IMR-90 (cell line): ENCODE results near the gene NBPF1. TPM values are rescaled to one million over a fixed set of nuclear protein-coding genes. Genes with fewer than 3 reads are reported as not detected.

Source experiments
- ATAC-seq: fragments of 200-7000 bp; cut with Tn5 transposase; 2 replicates; pipeline ENCODE4 v1.9.1; 2020; ENCODE audit warnings: low read depth, mild to moderate bottlenecking, moderate library complexity
- BruUV-seq: library from RNA; stranded (reverse); fragments of 400-500 nt; replicated peaks from 2 replicates; lab custom pipeline; 2021; lab: Mats Ljungman, UMichigan
- CTCF ChIA-PET: fragments of 300-600 bp; formaldehyde crosslinking; extraction: SDS; loops from one replicate; lab custom pipeline; 2021; ENCODE audit warnings: antibody characterized with exemption; lab: Yijun Ruan, JAX
- POLR2A ChIA-PET: fragments of 300-600 bp; sonication (Branson Sonifier 250); formaldehyde crosslinking; loops from one replicate; lab custom pipeline; 2022; ENCODE audit warnings: antibody characterized with exemption; ENCODE audit not compliant: unreplicated experiment; lab: Charles Lee
- DNase-seq: peaks from one replicate; pipeline ENCODE4 v3.0.0; 2013
- H2AFZ ChIP-seq: replicated peaks from 2 replicates; pipeline ENCODE3; 2013; ENCODE audit warnings: low read length, mild to moderate bottlenecking; ENCODE audit not compliant: poor library complexity
- H2AK5ac ChIP-seq: 2 replicates; pipeline ENCODE4 v1.6.1; 2013; ENCODE audit warnings: low read depth, low read length, inconsistent platforms
- H2AK9ac ChIP-seq: replicated peaks from 2 replicates; pipeline ENCODE3; 2013; ENCODE audit warnings: mild to moderate bottlenecking, low read depth, low read length, moderate library complexity; ENCODE audit not compliant: poor library complexity
- H2BK120ac ChIP-seq: 2 replicates; pipeline ENCODE4 v1.6.1; 2013; ENCODE audit warnings: low read depth, low read length, inconsistent platforms
- H2BK15ac ChIP-seq: 3 replicates; pipeline ENCODE4 v1.6.1; 2013; ENCODE audit warnings: low read depth, low read length, inconsistent platforms
- H2BK20ac ChIP-seq: 2 replicates; pipeline ENCODE4 v1.6.1; 2013; ENCODE audit warnings: low read depth, mild to moderate bottlenecking, inconsistent platforms, low read length, moderate library complexity
- H2BK5ac ChIP-seq: 2 replicates; pipeline ENCODE4 v1.6.1; 2013; ENCODE audit warnings: mild to moderate bottlenecking, low read depth, low read length, inconsistent platforms; ENCODE audit not compliant: poor library complexity, severe bottlenecking
- H3K14ac ChIP-seq: replicated peaks from 2 replicates; pipeline ENCODE4 v1.6.1; 2013; ENCODE audit warnings: low read depth, low read length, inconsistent platforms
- H3K18ac ChIP-seq: 2 replicates; pipeline ENCODE4 v1.6.1; 2013; ENCODE audit warnings: low read depth, low read length, control low read depth
- H3K23ac ChIP-seq: 2 replicates; pipeline ENCODE4 v1.6.1; 2013; ENCODE audit warnings: low read depth, low read length, inconsistent platforms
- H3K27ac ChIP-seq: 2 replicates; pipeline ENCODE4 v1.5.1; 2013; ENCODE audit warnings: mild to moderate bottlenecking, control low read depth, low read length; ENCODE audit not compliant: insufficient read depth
- H3K27me3 ChIP-seq: 2 replicates; pipeline ENCODE4 v1.6.1; 2013; ENCODE audit warnings: low read length; ENCODE audit not compliant: control insufficient read depth, insufficient read depth
- H3K36me3 ChIP-seq: 2 replicates; pipeline ENCODE4 v1.6.1; 2013; ENCODE audit warnings: low read length, mixed read lengths; ENCODE audit not compliant: control insufficient read depth, insufficient read depth
- H3K4ac ChIP-seq: 2 replicates; pipeline ENCODE4 v1.6.1; 2013; ENCODE audit warnings: low read depth, low read length, inconsistent platforms
- H3K4me1 ChIP-seq: 2 replicates; pipeline ENCODE4 v1.6.1; 2013; ENCODE audit warnings: low read length, mixed read lengths; ENCODE audit not compliant: control insufficient read depth, insufficient read depth
- H3K4me2 ChIP-seq: 2 replicates; pipeline ENCODE4 v1.6.1; 2013; ENCODE audit warnings: low read depth, mild to moderate bottlenecking, control low read depth, low read length, moderate library complexity
- H3K4me3 ChIP-seq: 2 replicates; pipeline ENCODE4 v1.5.1; 2013; ENCODE audit warnings: low read depth, mild to moderate bottlenecking, control low read depth, low read length, moderate library complexity; ENCODE audit not compliant: insufficient read depth
- H3K56ac ChIP-seq: 2 replicates; pipeline ENCODE4 v1.6.1; 2013; ENCODE audit warnings: low read length, inconsistent platforms; ENCODE audit not compliant: insufficient read depth; ENCODE audit errors: extremely low read depth
- H3K79me1 ChIP-seq, 2 experiments: 2 replicates each; pipeline ENCODE4 v1.6.1; 2013; ENCODE audit warnings: low read length in 2 of 2, inconsistent platforms in 1 of 2, low read depth in 1 of 2
- H3K9ac ChIP-seq: 2 replicates; pipeline ENCODE4 v1.6.1; 2013; ENCODE audit warnings: low read depth, low read length, control low read depth
- H3K9me1 ChIP-seq: 2 replicates; pipeline ENCODE4 v1.6.1; 2013; ENCODE audit warnings: low read length, inconsistent platforms; ENCODE audit not compliant: insufficient read depth
- H3K9me3 ChIP-seq: 2 replicates; pipeline ENCODE4 v1.6.1; 2013; ENCODE audit warnings: low read length; ENCODE audit not compliant: control insufficient read depth, insufficient read depth
- H4K20me1 ChIP-seq: 2 replicates; pipeline ENCODE4 v1.6.1; 2013; ENCODE audit warnings: low read length, inconsistent platforms; ENCODE audit not compliant: insufficient read depth
- H4K5ac ChIP-seq: 2 replicates; pipeline ENCODE4 v1.6.1; 2013; ENCODE audit warnings: mild to moderate bottlenecking, low read depth, low read length, control low read depth
- H4K8ac ChIP-seq, 2 experiments: 2 replicates each; pipeline ENCODE4 v1.6.1; 2013; ENCODE audit warnings: low read depth in 2 of 2, low read length in 2 of 2, control low read depth in 1 of 2, inconsistent platforms in 1 of 2
- H4K91ac ChIP-seq: 2 replicates; pipeline ENCODE4 v1.6.1; 2013; ENCODE audit warnings: low read depth, low read length, inconsistent platforms; ENCODE audit not compliant: insufficient read depth
- BHLHE40 ChIP-seq: fragments of 150-350 bp; IDR thresholded peaks from 2 replicates; pipeline ENCODE4 v1.6.1; 2016; ENCODE audit warnings: mild to moderate bottlenecking, low read depth, low read length
- CHD1 ChIP-seq: IDR thresholded peaks from 2 replicates; pipeline ENCODE4 v1.6.1; 2012; ENCODE audit warnings: low read depth, low read length, improper control_type of control experiment
- CTCF ChIP-seq: conservative IDR thresholded peaks from 2 replicates; pipeline ENCODE4 v1.5.1; 2012; ENCODE audit warnings: mild to moderate bottlenecking, low read depth, low read length, improper control_type of control experiment
- ELK1 ChIP-seq: fragments of 150-350 bp; IDR thresholded peaks from 2 replicates; pipeline ENCODE4 v1.6.1; 2016; ENCODE audit warnings: low read depth, mild to moderate bottlenecking, low read length, moderate library complexity, borderline replicate concordance
- FOS ChIP-seq: fragments of 150-350 bp; IDR thresholded peaks from 2 replicates; pipeline ENCODE4 v1.6.1; 2016; ENCODE audit warnings: low read depth, low read length
- MAFK ChIP-seq: IDR thresholded peaks from 2 replicates; pipeline ENCODE4 v1.6.1; 2012; ENCODE audit warnings: low read depth, low read length, improper control_type of control experiment
- MAZ ChIP-seq: IDR thresholded peaks from 2 replicates; pipeline ENCODE4 v1.6.1; 2012; ENCODE audit warnings: low read depth, mild to moderate bottlenecking, low read length, improper control_type of control experiment, moderate library complexity, borderline replicate concordance
- MXI1 ChIP-seq: IDR thresholded peaks from 2 replicates; pipeline ENCODE4 v1.6.1; 2012; ENCODE audit warnings: low read depth, mild to moderate bottlenecking, low read length, moderate library complexity, borderline replicate concordance
- NFE2L2 ChIP-seq: fragments of 150-350 bp; IDR thresholded peaks from 2 replicates; pipeline ENCODE4 v1.6.1; 2016; ENCODE audit warnings: low read depth, mild to moderate bottlenecking, low read length
- POLR2A ChIP-seq: IDR thresholded peaks from 2 replicates; pipeline ENCODE4 v1.6.1; 2012; ENCODE audit warnings: mild to moderate bottlenecking, low read depth, low read length
- RAD21 ChIP-seq: IDR thresholded peaks from 2 replicates; pipeline ENCODE4 v1.6.1; 2012; ENCODE audit warnings: low read length, improper control_type of control experiment
- RFX5 ChIP-seq: IDR thresholded peaks from 2 replicates; pipeline ENCODE4 v1.8.0; 2012; ENCODE audit warnings: low read depth, mild to moderate bottlenecking, low read length, moderate library complexity
- SMC3 ChIP-seq: fragments of 150-350 bp; IDR thresholded peaks from 2 replicates; pipeline ENCODE4 v1.6.1; 2016; ENCODE audit warnings: low read depth, mild to moderate bottlenecking, antibody characterized with exemption, low read length, moderate library complexity
- USF2 ChIP-seq: fragments of 150-350 bp; IDR thresholded peaks from 2 replicates; pipeline ENCODE4 v1.6.1; 2017; ENCODE audit warnings: mild to moderate bottlenecking, antibody characterized with exemption, low read length, low read depth
- WGBS, 2 experiments: methylation state at CpG; one replicate each; pipeline versions ENCODE4 v1.1.5 to v1.1.7; 2013; ENCODE audit warnings: missing lambda C conversion rate in 2 of 2; ENCODE audit not compliant: insufficient read length in 1 of 2; ENCODE audit errors: extremely low coverage in 2 of 2; 5-methylcytosine and 5-hydroxymethylcytosine counted together
- dilution Hi-C: fragments of 300-500 bp; cut with HindIII; formaldehyde crosslinking; loops from one replicate; pipeline ENCODE4 v1.14.3; 2018; ENCODE audit warnings: low sequenced_read_pairs; ENCODE audit not compliant: unreplicated experiment
- in situ Hi-C: fragments of 300-500 bp; cut with MboI; formaldehyde crosslinking; loops from 3 replicates; pipeline ENCODE4 v1.14.3; 2019; ENCODE audit warnings: low sequenced_read_pairs, inconsistent platforms, mixed read lengths
- intact Hi-C: fragments of 100-400 bp; cut with micrococcal nuclease; formaldehyde crosslinking; loops from 2 replicates; pipeline ENCODE4 v1.10.0; 2022
- polyA plus RNA-seq, 3 experiments: library from polyadenylated mRNA; depleted of rRNA; stranded (reverse); fragments of >200 nt; gene quantifications; 2 replicates each; pipeline ENCODE4 v1.2.3, GENCODE V29; 2012; ENCODE audit warnings: low replicate concordance in 1 of 3
- total RNA-seq: library from RNA; depleted of rRNA; stranded (reverse); fragments of >200 nt; gene quantifications from 2 replicates; pipeline ENCODE4 v1.2.3, GENCODE V29; 2012

NBPF1 gene
- total and polyA plus RNA-seq, 2 of the 4 experiments (the other 2 are of a cell fraction), result 18.8 to 25.3 TPM

GRCh38 chr1:16615253-16616252 is 2.2 kb upstream of the NBPF1 start:
- no peak overlapping the region for H2AK5ac ChIP-seq
- no peak overlapping the region for H2AFZ ChIP-seq
- no peak overlapping the region for H2AK9ac ChIP-seq
- no peaks in the 10 kb centered on the region for H3K9me1 ChIP-seq
- DNase-seq (no peak), ATAC-seq (no peak)
- 91% methylated on average over 6 of the region's 9 CpGs; no CpG with 5 or more reads in 1 of the 2 experiments for WGBS, 2 experiments
- no peaks in the 10 kb centered on the region for H3K27me3 ChIP-seq
- intact Hi-C loops, result no loop called here
- H2BK120ac ChIP-seq, result no peak overlapping the region
- BruUV-seq, result no TSS peak
- no peak overlapping the region for H3K18ac ChIP-seq
- dilution Hi-C loops, result no loop called here
- no peak overlapping the region for H3K56ac ChIP-seq
- H3K4me2 ChIP-seq, result no peak overlapping the region
- H4K8ac ChIP-seq, result no peak overlapping the region
- POLR2A ChIA-PET, result no interaction called here
- no peak overlapping the region for H2BK5ac ChIP-seq
- H3K27ac ChIP-seq, result no peak overlapping the region
- H3K14ac ChIP-seq, result no peak overlapping the region
- H3K4ac ChIP-seq, result no peak overlapping the region
- H4K20me1 ChIP-seq, result no peaks in the 10 kb centered on the region
- no peaks in the 10 kb centered on the region for H3K9me3 ChIP-seq
- H3K9ac ChIP-seq, result no peak overlapping the region
- no peak overlapping the region for H2BK20ac ChIP-seq
- H3K23ac ChIP-seq, result no peak overlapping the region
- no peak overlapping the region for H4K91ac ChIP-seq
- no peak overlapping the region for H4K5ac ChIP-seq
- H3K36me3 ChIP-seq, result peaks cover 5% of the 10 kb centered on the region; the same call in 1 of the 2 replicates
- CTCF ChIA-PET, result interaction anchor here (1.4 kb wide), 1 partner anchor 9 kb away, joined by 4 read pairs; no protein-coding TSS in a partner anchor
- H3K79me1 ChIP-seq, result peaks cover 4 to 18% of the 10 kb centered on the region in 2 experiments; a peak in 3 of 4 replicates
- in situ Hi-C loops, result loop anchor here (25.0 kb wide), 1 partner anchor 422 kb away; no protein-coding TSS in a partner anchor
- H3K4me3 ChIP-seq, result no peak overlapping the region
- H2BK15ac ChIP-seq, result no peak overlapping the region
- peaks cover 3% of the 10 kb centered on the region; the same call in 1 of the 2 replicates for H3K4me1 ChIP-seq
- TF ChIP-seq SMC3 (no peak), BHLHE40 (no peak), RAD21 (no peak), NFE2L2 (no peak), ELK1 (no peak), MAFK (no peak), RFX5 (no peak), CTCF (no peak), MAZ (no peak), POLR2A (no peak), CHD1 (no peak), MXI1 (no peak), USF2 (no peak), FOS (no peak)
